SU-DHL-6 (cell line): ENCODE measurements around the gene RNF214.

ENCODE experiments used
- EZH2phosphoT487 ChIP-seq: fragments of 200-600 bp; sonication (generic), shearing (Covaris generic); conservative IDR thresholded peaks from 2 replicates; pipeline ENCODE4 v1.6.1; 2018; ENCODE audit warnings: mild to moderate bottlenecking, antibody characterized with exemption, low read length, moderate library complexity, mixed read lengths
- TF ChIP-seq, protein P1 (sequence below): fragments of 200-600 bp; sonication (generic); IDR thresholded peaks from one replicate; pipeline ENCODE4 v1.5.1; 2017; ENCODE audit warnings: antibody characterized with exemption, mild to moderate bottlenecking, low read length, moderate library complexity; ENCODE audit not compliant: insufficient read depth, poor library complexity, severe bottlenecking

DNA sequence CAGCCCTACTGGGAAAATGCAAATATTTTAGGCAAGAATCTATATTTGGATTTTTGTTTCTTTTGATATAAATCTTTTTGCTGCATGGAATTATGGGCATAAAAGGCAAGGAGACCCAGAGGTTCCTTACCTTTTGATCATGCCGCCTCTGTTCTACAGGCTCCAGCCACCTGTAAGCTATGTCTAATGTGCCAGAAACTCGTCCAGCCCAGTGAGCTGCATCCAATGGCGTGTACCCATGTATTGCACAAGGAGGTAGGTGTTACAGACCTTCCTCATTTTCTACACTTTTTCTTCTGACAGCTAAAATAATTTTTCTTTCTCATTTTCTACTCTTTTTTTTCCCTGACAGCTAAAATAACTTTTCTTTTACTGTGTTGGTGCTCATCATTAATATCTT is 50.5 kb downstream of the RNF214 start:
- TF ChIP-seq, protein P1, sequence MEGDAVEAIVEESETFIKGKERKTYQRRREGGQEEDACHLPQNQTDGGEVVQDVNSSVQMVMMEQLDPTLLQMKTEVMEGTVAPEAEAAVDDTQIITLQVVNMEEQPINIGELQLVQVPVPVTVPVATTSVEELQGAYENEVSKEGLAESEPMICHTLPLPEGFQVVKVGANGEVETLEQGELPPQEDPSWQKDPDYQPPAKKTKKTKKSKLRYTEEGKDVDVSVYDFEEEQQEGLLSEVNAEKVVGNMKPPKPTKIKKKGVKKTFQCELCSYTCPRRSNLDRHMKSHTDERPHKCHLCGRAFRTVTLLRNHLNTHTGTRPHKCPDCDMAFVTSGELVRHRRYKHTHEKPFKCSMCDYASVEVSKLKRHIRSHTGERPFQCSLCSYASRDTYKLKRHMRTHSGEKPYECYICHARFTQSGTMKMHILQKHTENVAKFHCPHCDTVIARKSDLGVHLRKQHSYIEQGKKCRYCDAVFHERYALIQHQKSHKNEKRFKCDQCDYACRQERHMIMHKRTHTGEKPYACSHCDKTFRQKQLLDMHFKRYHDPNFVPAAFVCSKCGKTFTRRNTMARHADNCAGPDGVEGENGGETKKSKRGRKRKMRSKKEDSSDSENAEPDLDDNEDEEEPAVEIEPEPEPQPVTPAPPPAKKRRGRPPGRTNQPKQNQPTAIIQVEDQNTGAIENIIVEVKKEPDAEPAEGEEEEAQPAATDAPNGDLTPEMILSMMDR: no peak
- TF ChIP-seq EZH2phosphoT487: no peak
